Lower leg skin (tissue), 4 donors: ENCODE results near the gene KRTAP2-1. TPM values are rescaled to one million over a fixed set of nuclear protein-coding genes. Genes with fewer than 3 reads are reported as not detected.
"Not testable (repeated sequence)": the region's sequence is repeated elsewhere in the genome, so short reads cannot be mapped to it uniquely, and the experiment has no call there.

Experiments
- DNase-seq, 2 donors: peaks; one replicate each; pipeline ENCODE4 v3.0.0-alpha.2; 2019; ENCODE audit warnings: low spot score in 2 of 2
- H3K4me3 ChIP-seq: fragments of 200-600 bp; sonication (generic); 2 replicates; pipeline ENCODE4 v1.5.1; 2017; ENCODE audit warnings: mild to moderate bottlenecking, low read depth; ENCODE audit not compliant: poor library complexity, severe bottlenecking
- POLR2A ChIP-seq, 2 donors: fragments of 450-650 bp; IDR thresholded peaks; one replicate each; pipeline ENCODE4 v1.6.1; 2016 to 2017; ENCODE audit warnings: antibody characterized with exemption in 2 of 2, mild to moderate bottlenecking in 1 of 2, moderate library complexity in 1 of 2
- WGBS, 2 donors: methylation state at CpG; one replicate each; pipeline ENCODE4 v1.1.5; 2018; 5-methylcytosine and 5-hydroxymethylcytosine counted together
- intact Hi-C: fragments of 100-400 bp; cut with DNase I; formaldehyde crosslinking; loops from one replicate; pipeline ENCODE4 v1.15.0; 2023; ENCODE audit warnings: low total_unique reads
- total RNA-seq, 4 donors: library from RNA; depleted of rRNA; stranded (reverse); fragments of >200 nt; gene quantifications; one replicate each; pipeline ENCODE4 v1.1.0, GENCODE V29; 2016
- TF ChIP-seq, protein P1 (sequence below), 3 donors: fragments of 450-650 bp; IDR thresholded peaks; one replicate each; pipeline ENCODE4 v1.5.1; 2016; ENCODE audit warnings: antibody characterized with exemption in 3 of 3, mild to moderate bottlenecking in 3 of 3, moderate library complexity in 2 of 3

KRTAP2-1 gene
- total RNA-seq, 4 donors from 2014 or later, result 7.0 to 83.9 TPM; not detected in 2

DNA sequence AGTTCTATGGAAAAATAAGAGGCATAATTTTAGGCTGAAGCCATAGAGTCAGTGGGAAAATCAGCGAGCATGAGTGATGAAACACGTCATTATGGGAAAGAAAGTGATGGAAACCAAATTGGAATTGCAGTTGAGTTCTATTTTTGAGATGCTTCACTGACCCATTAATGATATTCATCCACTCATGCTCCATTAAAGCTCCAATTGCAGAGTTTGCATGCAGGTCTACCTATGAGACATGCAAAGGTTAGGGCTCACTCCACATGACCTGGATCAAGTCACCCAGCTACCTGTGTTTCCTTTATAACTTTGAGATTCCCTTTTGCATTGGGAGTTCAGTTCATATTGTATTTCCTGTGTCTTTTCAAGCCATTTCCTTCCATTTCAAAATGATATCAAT lies 26.6 kb upstream of the KRTAP2-1 start:
- no peak for DNase-seq
- intact Hi-C loops, result no loop called here
- no peak overlapping the region for H3K4me3 ChIP-seq
- 94% methylated on average over 2 of the region's 2 CpGs for WGBS, 2 donors
- TF ChIP-seq POLR2A (IDR thresholded peaks at IDR 0.05), result no peak
- TF ChIP-seq, protein P1, sequence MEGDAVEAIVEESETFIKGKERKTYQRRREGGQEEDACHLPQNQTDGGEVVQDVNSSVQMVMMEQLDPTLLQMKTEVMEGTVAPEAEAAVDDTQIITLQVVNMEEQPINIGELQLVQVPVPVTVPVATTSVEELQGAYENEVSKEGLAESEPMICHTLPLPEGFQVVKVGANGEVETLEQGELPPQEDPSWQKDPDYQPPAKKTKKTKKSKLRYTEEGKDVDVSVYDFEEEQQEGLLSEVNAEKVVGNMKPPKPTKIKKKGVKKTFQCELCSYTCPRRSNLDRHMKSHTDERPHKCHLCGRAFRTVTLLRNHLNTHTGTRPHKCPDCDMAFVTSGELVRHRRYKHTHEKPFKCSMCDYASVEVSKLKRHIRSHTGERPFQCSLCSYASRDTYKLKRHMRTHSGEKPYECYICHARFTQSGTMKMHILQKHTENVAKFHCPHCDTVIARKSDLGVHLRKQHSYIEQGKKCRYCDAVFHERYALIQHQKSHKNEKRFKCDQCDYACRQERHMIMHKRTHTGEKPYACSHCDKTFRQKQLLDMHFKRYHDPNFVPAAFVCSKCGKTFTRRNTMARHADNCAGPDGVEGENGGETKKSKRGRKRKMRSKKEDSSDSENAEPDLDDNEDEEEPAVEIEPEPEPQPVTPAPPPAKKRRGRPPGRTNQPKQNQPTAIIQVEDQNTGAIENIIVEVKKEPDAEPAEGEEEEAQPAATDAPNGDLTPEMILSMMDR (IDR thresholded peaks at IDR 0.05), result no peak

DNA sequence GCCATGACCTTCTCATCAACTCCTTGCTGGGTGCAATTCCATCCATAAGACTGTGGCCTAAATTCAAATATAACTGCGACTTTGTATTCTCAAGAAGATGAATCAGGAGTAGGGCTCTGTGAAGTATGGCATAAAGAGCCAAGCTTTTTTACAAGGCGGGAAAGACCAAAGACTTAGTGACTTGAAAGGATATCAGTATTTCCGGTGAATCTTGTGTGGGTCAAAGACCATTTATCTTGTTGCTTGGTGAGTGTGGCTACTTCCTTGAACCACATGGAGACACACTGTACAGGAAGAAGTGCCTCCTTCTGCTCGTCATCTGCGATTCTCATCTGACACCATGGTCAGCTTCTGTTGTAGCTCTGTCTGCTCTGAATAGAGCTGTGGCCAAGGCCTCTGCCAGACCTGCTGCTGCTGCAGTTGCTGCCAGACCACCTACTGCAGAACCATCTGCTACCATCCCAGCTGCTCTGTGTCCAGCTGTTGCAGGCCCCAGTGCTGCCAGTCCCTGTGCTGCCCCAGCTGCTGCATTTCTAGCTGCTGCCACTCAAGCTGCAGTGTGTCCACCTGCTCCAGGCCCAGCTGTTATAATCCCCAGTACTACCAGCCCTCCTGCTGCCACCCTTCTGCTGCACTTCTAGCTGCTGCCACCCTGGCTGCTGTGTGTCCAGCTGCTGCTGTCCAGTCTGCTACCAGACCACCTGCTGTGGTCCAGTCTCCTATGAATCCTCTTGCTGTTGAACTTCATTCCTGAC lies 24.7 kb upstream of the KRTAP2-1 start:
- DNase-seq, result no peak
- intact Hi-C loops, result no loop called here
- WGBS, 2 donors, result 86 to 93% methylated on average over 5 of the region's 5 CpGs
- H3K4me3 ChIP-seq, result no peak overlapping the region
- no peak for TF ChIP-seq POLR2A (IDR thresholded peaks at IDR 0.05)
- TF ChIP-seq, protein P1 (IDR thresholded peaks at IDR 0.05), result no peak

DNA sequence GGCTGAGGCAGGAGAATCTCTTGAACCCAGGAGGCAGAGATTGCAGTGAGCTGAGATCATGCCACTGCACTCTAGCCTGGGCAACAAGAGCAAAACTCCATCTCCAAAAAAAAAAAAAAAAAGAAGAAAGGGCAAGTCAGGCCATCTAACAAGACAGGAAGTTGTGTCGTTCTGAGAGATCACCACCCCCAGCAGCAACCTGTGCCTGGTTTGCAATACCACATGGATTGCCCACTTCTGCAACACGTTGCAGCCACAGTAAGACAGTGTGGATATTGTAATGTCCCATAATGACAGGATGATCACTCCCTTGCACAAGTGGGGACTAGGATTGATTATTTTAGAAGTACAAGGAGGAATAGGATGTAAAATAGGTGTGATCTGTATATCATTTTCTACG lies 21.9 kb upstream of the KRTAP2-1 start:
- TF ChIP-seq, protein P1 (IDR thresholded peaks at IDR 0.05), result no peak
- no peak for TF ChIP-seq POLR2A (IDR thresholded peaks at IDR 0.05)
- intact Hi-C loops, result no loop called here
- no peak for DNase-seq
- no peak overlapping the region for H3K4me3 ChIP-seq
- 81 to 88% methylated on average over 3 of the region's 3 CpGs for WGBS, 2 donors

DNA sequence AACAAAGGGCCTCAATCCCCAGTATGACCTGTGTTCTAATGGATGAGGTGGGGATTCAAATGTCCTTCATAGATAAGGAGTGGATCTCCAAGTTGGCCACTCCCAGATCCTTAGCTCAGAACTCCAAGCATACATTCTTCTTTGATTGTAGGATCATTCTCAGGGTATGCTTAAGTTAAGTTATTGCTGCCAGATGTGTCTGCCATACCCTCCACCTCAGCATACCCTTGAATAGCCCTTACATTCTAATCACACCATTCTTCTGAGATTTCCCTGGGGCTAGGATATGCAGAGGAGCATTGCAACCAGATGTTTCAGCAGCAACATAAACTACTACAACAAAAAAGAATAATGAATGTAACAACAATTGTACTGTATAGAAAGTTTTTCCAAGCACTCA lies 20.2 kb upstream of the KRTAP2-1 start:
- intact Hi-C loops, result no loop called here
- no peak for DNase-seq
- no peak overlapping the region for H3K4me3 ChIP-seq
- TF ChIP-seq, protein P1 (IDR thresholded peaks at IDR 0.05), result no peak
- no peak for TF ChIP-seq POLR2A (IDR thresholded peaks at IDR 0.05)

DNA sequence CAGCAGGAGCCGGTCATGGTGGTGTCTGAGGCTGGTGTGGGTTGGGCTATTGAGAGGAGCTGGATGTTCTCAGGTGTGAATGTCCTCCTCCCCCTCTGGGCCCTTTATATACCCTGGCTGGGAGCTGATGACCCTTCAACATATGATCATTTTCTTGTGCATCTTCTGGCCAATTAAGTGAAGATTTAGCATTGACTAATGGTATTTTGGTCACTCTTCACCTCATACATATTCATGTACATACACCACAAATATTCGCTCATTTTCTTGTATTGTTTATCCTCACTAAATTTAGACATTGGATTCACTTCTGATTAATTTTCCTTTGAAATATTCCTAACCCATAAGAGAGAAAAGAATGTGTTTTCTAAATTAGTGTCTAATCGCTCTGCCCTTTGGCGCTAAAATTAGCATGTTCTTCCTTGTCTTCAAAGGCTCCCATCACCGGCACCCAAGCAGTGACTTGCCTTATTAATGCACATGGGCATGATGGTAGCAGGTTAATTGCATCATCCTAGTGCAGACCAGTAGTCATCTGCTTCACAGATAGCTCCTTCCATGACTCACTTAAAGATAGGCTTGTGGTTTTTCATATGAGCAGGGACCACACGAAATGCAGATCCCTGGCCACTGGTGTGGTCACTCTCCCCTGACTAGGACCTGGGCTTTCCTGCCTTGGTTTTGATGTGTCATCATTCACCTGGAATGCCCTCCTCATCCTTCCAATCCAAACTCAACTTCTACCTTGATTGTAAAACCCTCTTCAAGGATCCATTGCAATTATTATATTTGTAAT lies 18.9 kb upstream of the KRTAP2-1 start, which contains the start of gene KRTAP2-4:
Gene KRTAP2-4, minus strand, starts transcription at position 51 of the 796 bp plus-strand sequence. Its CDS starts 34 bp downstream, at position 17.
- no peak for TF ChIP-seq POLR2A (IDR thresholded peaks at IDR 0.05)
- TF ChIP-seq, protein P1 (IDR thresholded peaks at IDR 0.05), result no peak
- DNase-seq, result no peak
- intact Hi-C loops, result no loop called here
- no peak within 1 kb of the TSS for H3K4me3 ChIP-seq
- WGBS, 2 donors, result 69 to 72% methylated on average over 6 of the region's 6 CpGs

DNA sequence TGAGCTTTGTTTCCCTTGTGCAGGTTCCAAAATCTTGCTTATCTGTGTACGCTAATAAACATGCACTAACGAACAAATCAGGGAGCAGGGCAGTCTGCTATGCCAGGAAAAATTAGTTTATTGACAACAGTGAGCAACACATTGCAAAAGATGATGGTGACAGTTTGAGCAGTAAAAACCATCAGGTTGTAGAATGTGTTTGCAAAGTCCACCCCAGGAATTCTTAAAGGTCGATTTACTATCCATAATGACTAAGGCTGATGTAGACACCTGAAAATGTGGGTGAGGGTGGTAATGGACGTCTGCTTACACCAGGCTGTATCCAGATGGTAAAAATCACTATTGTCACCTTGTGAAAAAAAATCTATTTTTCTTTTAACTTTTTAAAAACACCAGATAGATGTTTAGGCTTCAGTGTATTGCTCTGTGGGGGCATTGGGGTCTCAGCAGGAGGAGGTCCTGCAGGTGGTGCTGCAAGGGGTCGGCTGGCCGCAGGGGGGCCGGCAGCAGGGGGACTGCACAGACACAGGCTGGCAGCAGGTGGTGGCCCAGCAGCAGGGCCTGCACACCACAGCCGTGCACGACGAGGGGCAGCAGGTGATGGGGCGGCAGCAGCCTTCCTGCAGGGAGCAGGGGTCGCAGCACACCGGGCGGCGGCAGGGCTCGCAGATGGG lies 18.0 kb upstream of the KRTAP2-1 start:
- 79 to 85% methylated on average over 7 to 9 of the region's 16 CpGs for WGBS, 2 donors
- H3K4me3 ChIP-seq, intact Hi-C loops, DNase-seq: not testable (repeated sequence)
